Activated gamma-delta T cell (primary cell): Measurements from ENCODE around the gene DZIP1.
A peak's percentile ranks its signal among the peaks of the same experiment; 100 is the strongest.
"Not testable (repeated sequence)": the region's sequence is repeated elsewhere in the genome, so short reads cannot be mapped to it uniquely, and the experiment has no call there.

Experiments
- DNase-seq: peaks from one replicate; lab custom pipeline; 2025; lab: John Stamatoyannopoulos, UW
- total RNA-seq, 2 donors: gene quantifications; one replicate each; lab custom pipeline; 2026; lab: John Stamatoyannopoulos, UW

Gene DZIP1
- total RNA-seq, result 0.13 to 0.26 reads per million in 2 donors

GRCh38 chr13:95644601-95645052 is at the start of gene DZIP1:
Gene DZIP1 (minus strand): TSS chr13:95644706. CDS start chr13:95642029, 2,677 bp downstream.
- DNase-seq, result no peak

GRCh38 chr13:95690986-95691385 is 46.5 kb upstream of the DZIP1 start:
- peak; percentile 13 for DNase-seq

- no peak for DNase-seq
Observed at GRCh38 chr13:95689582-95689926, 45.0 kb upstream of the DZIP1 start.

GRCh38 chr13:95684960-95685359 is 40.5 kb upstream of the DZIP1 start:
- DNase-seq, result not testable (repeated sequence)

- DNase-seq, result no peak
Observed at GRCh38 chr13:95684418-95684817, 39.9 kb upstream of the DZIP1 start.

GRCh38 chr13:95679722-95680121 is 35.2 kb upstream of the DZIP1 start:
- DNase-seq, result no peak

GRCh38 chr13:95678967-95679366 is 34.5 kb upstream of the DZIP1 start:
- DNase-seq, result no peak

- no peak for DNase-seq
Observed at GRCh38 chr13:95677564-95678266, 33.2 kb upstream of the DZIP1 start.

- peak; percentile 99 for DNase-seq
Observed at GRCh38 chr13:95676762-95677563, 32.5 kb upstream of the DZIP1 start, which contains the start of gene DNAJC3. Gene DNAJC3 (plus strand): TSS chr13:95677139. CDS start chr13:95677256, 117 bp downstream.

GRCh38 chr13:95676105-95676761 is 31.7 kb upstream of the DZIP1 start:
- DNase-seq, result no peak

GRCh38 chr13:95671597-95671996 is 27.1 kb upstream of the DZIP1 start:
- no peak for DNase-seq

- not testable (repeated sequence) for DNase-seq
Observed at GRCh38 chr13:95667235-95667634, 22.7 kb upstream of the DZIP1 start.

- DNase-seq, result no peak
Observed at GRCh38 chr13:95660981-95661581, 16.6 kb upstream of the DZIP1 start.

- no peak for DNase-seq
Observed at GRCh38 chr13:95659500-95659899, 15.0 kb upstream of the DZIP1 start.

- no peak for DNase-seq
Observed at GRCh38 chr13:95656386-95657015, 12.0 kb upstream of the DZIP1 start.

GRCh38 chr13:95652821-95653220 is 8.3 kb upstream of the DZIP1 start:
- no peak for DNase-seq

GRCh38 chr13:95652244-95652764 is 7.8 kb upstream of the DZIP1 start:
- DNase-seq, result no peak

GRCh38 chr13:95650696-95651095 is 6.2 kb upstream of the DZIP1 start:
- DNase-seq, result no peak

- DNase-seq, result no peak
Observed at GRCh38 chr13:95647321-95647720, 2.8 kb upstream of the DZIP1 start.

GRCh38 chr13:95643936-95644598 is 439 bp downstream of the DZIP1 start:
- no peak for DNase-seq

GRCh38 chr13:95643571-95643935 is 953 bp downstream of the DZIP1 start:
- DNase-seq, result no peak
